Endothelial cell of umbilical vein (primary cell): Measurements from ENCODE around the gene TRPM3. TPM values are rescaled to one million over a fixed set of nuclear protein-coding genes. Genes with fewer than 3 reads are reported as not detected.

ENCODE experiments used
- BruUV-seq: library from RNA; stranded (reverse); fragments of 400-500 nt; replicated peaks from 2 replicates; lab custom pipeline; 2021; lab: Mats Ljungman, UMichigan
- CTCF ChIA-PET: fragments of 300-600, 350-600 bp; sonication (Branson Sonifier 250); formaldehyde crosslinking; loops from one replicate; lab custom pipeline; 2021; ENCODE audit warnings: antibody characterized with exemption, inconsistent platforms; lab: Charles Lee
- POLR2A ChIA-PET: fragments of 300-600, 350-600 bp; sonication (Branson Sonifier 250); formaldehyde crosslinking; loops from one replicate; lab custom pipeline; 2021; ENCODE audit warnings: antibody characterized with exemption, inconsistent platforms; lab: Charles Lee
- DNase-seq: peaks from one replicate; pipeline ENCODE4 v3.0.0-alpha.2; 2011; ENCODE audit warnings: low read depth, low spot score
- FAIRE-seq: peaks from 2 replicates; lab custom pipeline; 2011; peaks lifted over from hg19 to GRCh38; lab: Jason Lieb, UNC
- H2AFZ ChIP-seq: 2 replicates; pipeline ENCODE4 v1.6.0; 2012; ENCODE audit warnings: low read depth, low read length, control low read depth, inconsistent platforms
- H3K27ac ChIP-seq: 2 replicates; pipeline ENCODE4 v1.5.1; 2011; ENCODE audit warnings: low read depth, mild to moderate bottlenecking, control low read depth, low read length, moderate library complexity; ENCODE audit not compliant: insufficient read depth
- H3K27me3 ChIP-seq, 2 experiments: 2 replicates each; pipeline versions ENCODE4 v1.6.0 to v1.6.1; 2011; ENCODE audit warnings: low read length in 2 of 2, mixed read lengths in 1 of 2; ENCODE audit not compliant: control insufficient read depth in 2 of 2, insufficient read depth in 2 of 2
- H3K36me3 ChIP-seq, 2 experiments: 2 replicates in 1 of 2; 3 replicates in 1 of 2; pipeline ENCODE4 v1.5.1; 2011; ENCODE audit warnings: low read length in 2 of 2, mild to moderate bottlenecking in 1 of 2, moderate library complexity in 1 of 2; ENCODE audit not compliant: control insufficient read depth in 2 of 2, insufficient read depth in 2 of 2; ENCODE audit errors: extremely low read depth in 1 of 2
- H3K4me1 ChIP-seq: 3 replicates; pipeline ENCODE4 v1.5.1; 2011; ENCODE audit warnings: mild to moderate bottlenecking, low read length; ENCODE audit not compliant: control insufficient read depth, insufficient read depth; ENCODE audit errors: extremely low read depth
- H3K4me2 ChIP-seq: 2 replicates; pipeline ENCODE4 v1.6.1; 2011; ENCODE audit warnings: low read length, control low read depth, mixed read lengths; ENCODE audit not compliant: insufficient read depth
- H3K4me3 ChIP-seq, 3 experiments: fragments of 200-600 bp in 1 of 3; sonication (generic), shearing (Covaris generic) in 1 of 3; replicated peaks in 1 of 3; 2 replicates each; pipeline ENCODE4 v1.5.1; 2011 to 2016; ENCODE audit warnings: control low read depth in 3 of 3, low read length in 3 of 3, mild to moderate bottlenecking in 2 of 3, inconsistent platforms in 1 of 3, low read depth in 1 of 3, moderate library complexity in 1 of 3; ENCODE audit not compliant: insufficient read depth in 1 of 3
- H3K79me2 ChIP-seq: 2 replicates; pipeline ENCODE4 v1.6.0; 2012; ENCODE audit warnings: low read length, inconsistent platforms; ENCODE audit not compliant: control insufficient read depth, insufficient read depth
- H3K9ac ChIP-seq: replicated peaks from 2 replicates; pipeline ENCODE3; 2011; ENCODE audit warnings: low read length, control low read depth; ENCODE audit not compliant: insufficient read depth; ENCODE audit errors: extremely low read depth
- H3K9me1 ChIP-seq: replicated peaks from 3 replicates; pipeline ENCODE4 v1.6.0; 2011; ENCODE audit warnings: mild to moderate bottlenecking, low read length; ENCODE audit not compliant: control insufficient read depth, insufficient read depth; ENCODE audit errors: extremely low read depth
- H3K9me3 ChIP-seq: replicated peaks from 2 replicates; pipeline ENCODE4 v1.5.1; 2012; ENCODE audit warnings: low read length, inconsistent platforms; ENCODE audit not compliant: control insufficient read depth, insufficient read depth
- H4K20me1 ChIP-seq: replicated peaks from 2 replicates; pipeline ENCODE3; 2011; ENCODE audit warnings: mild to moderate bottlenecking, low read length; ENCODE audit not compliant: control insufficient read depth, insufficient read depth; ENCODE audit errors: extremely low read depth
- EZH2 ChIP-seq: IDR thresholded peaks from 2 replicates; pipeline ENCODE4 v1.6.1; 2012; ENCODE audit warnings: borderline replicate concordance, low read depth, mild to moderate bottlenecking, moderate library complexity, low read length, inconsistent platforms; ENCODE audit not compliant: severe bottlenecking
- FOS ChIP-seq: IDR thresholded peaks from 2 replicates; pipeline ENCODE4 v1.6.1; 2011; ENCODE audit warnings: mild to moderate bottlenecking, low read length, moderate library complexity, borderline replicate concordance; ENCODE audit not compliant: insufficient read depth
- GATA2 ChIP-seq: IDR thresholded peaks from 2 replicates; pipeline ENCODE4 v1.7.0; 2011; ENCODE audit warnings: low read depth, mild to moderate bottlenecking, moderate library complexity, mixed read lengths, low read length; ENCODE audit not compliant: insufficient read length, insufficient read depth
- JUN ChIP-seq: IDR thresholded peaks from 2 replicates; pipeline ENCODE4 v1.6.1; 2011; ENCODE audit warnings: borderline replicate concordance, low read depth; ENCODE audit not compliant: insufficient read length, insufficient read depth
- MYC ChIP-seq: IDR thresholded peaks from one replicate; pipeline ENCODE4 v1.6.1; 2011; ENCODE audit warnings: mild to moderate bottlenecking, low read depth, low read length
- POLR2A ChIP-seq: IDR thresholded peaks from 2 replicates; pipeline ENCODE4 v1.6.1; 2012; ENCODE audit warnings: low read depth, mild to moderate bottlenecking, control low read depth, low read length
- POLR2AphosphoS5 ChIP-seq: IDR thresholded peaks from 2 replicates; pipeline ENCODE4 v1.6.1; 2012; ENCODE audit warnings: low read depth, mild to moderate bottlenecking, control low read depth, low read length, moderate library complexity; ENCODE audit not compliant: insufficient read depth
- dilution Hi-C: fragments of 300-500 bp; cut with MboI; formaldehyde crosslinking; loops from one replicate; pipeline ENCODE4 v1.15.0; 2019; ENCODE audit warnings: low sequenced_read_pairs; ENCODE audit not compliant: extremely low pct_ligation_motif_present
- intact Hi-C: fragments of 100-400 bp; cut with micrococcal nuclease; formaldehyde crosslinking; loops from one replicate; pipeline ENCODE4 v1.10.0; 2022
- polyA plus RNA-seq, 4 experiments: library from polyadenylated mRNA; depleted of rRNA in 3 of 4; stranded (reverse) in 3 of 4; unstranded in 1 of 4; fragments of >200 nt; gene quantifications; 2 replicates each; pipeline versions ENCODE4 v1.2.1 to v1.2.3, GENCODE V29; 2011 to 2012; ENCODE audit warnings: missing spikeins in 1 of 4
- total RNA-seq: library from RNA; stranded (reverse); gene quantifications from 2 replicates; pipeline ENCODE4 v1.2.3, GENCODE V29; 2021
- TF ChIP-seq, protein P1 (sequence below), 2 donors: IDR thresholded peaks; 1 replicate in 1 of 2; 2 replicates in 1 of 2; pipeline ENCODE4 v1.5.1; 2011; ENCODE audit warnings: low read length in 2 of 2, mild to moderate bottlenecking in 2 of 2, moderate library complexity in 2 of 2, control low read depth in 1 of 2, inconsistent platforms in 1 of 2, low read depth in 1 of 2; ENCODE audit not compliant: insufficient read depth in 1 of 2; ENCODE audit errors: extremely low read depth in 1 of 2
- TF ChIP-seq, protein P2 (sequence below): IDR thresholded peaks from 2 replicates; pipeline ENCODE4 v1.6.1; 2011; ENCODE audit not compliant: insufficient read depth, insufficient read length

The TRPM3 gene
- total and polyA plus RNA-seq, 2 donors (not counting 3 experiments of a cell fraction or from before 2014, with no cell fraction given), result 0.17 to 0.33 TPM

DNA sequence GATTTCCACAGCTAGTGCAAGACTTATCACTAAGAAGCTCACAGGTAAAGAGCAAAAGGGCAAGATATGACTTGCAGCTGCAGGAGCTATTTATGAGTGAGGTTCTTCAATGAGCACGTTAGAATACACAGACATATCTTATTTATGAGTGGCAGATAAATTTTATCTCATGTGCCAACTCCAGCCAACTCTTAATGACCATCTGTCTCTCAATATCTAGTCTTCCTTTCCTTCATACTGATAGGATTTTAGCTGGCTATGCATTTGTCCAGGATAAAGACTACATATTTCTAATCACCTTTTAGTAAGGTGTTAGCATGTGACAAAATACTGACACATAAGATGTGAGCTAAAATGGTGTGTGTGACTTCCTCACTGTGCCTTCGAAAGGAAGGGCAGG lies 304.5 kb downstream of the TRPM3 start:
- no peak overlapping the region for H3K9ac ChIP-seq
- H3K27ac ChIP-seq, result no peak overlapping the region
- no peak overlapping the region for H3K4me2 ChIP-seq
- no peak overlapping the region for H2AFZ ChIP-seq
- no peaks in the 10 kb centered on the region for H3K9me3 ChIP-seq
- no TSS peak for BruUV-seq
- no peak for DNase-seq
- dilution Hi-C loops (no loop called here), intact Hi-C loops (no loop called here)
- POLR2A ChIA-PET, result no interaction called here
- H4K20me1 ChIP-seq, result no peaks in the 10 kb centered on the region
- H3K4me3 ChIP-seq, result no peak overlapping the region
- H3K9me1 ChIP-seq, result no peaks in the 10 kb centered on the region
- H3K79me2 ChIP-seq, result no peaks in the 10 kb centered on the region
- CTCF ChIA-PET, result interaction anchor here (1.3 kb wide), 1 partner anchor 8 kb away, joined by 3 read pairs; no protein-coding TSS in a partner anchor
- no peaks in the 10 kb centered on the region for H3K4me1 ChIP-seq
- H3K36me3 ChIP-seq, result no peaks in the 10 kb centered on the region
- TF ChIP-seq FOS, result no peak
- no peak for TF ChIP-seq GATA2
- TF ChIP-seq, protein P1, sequence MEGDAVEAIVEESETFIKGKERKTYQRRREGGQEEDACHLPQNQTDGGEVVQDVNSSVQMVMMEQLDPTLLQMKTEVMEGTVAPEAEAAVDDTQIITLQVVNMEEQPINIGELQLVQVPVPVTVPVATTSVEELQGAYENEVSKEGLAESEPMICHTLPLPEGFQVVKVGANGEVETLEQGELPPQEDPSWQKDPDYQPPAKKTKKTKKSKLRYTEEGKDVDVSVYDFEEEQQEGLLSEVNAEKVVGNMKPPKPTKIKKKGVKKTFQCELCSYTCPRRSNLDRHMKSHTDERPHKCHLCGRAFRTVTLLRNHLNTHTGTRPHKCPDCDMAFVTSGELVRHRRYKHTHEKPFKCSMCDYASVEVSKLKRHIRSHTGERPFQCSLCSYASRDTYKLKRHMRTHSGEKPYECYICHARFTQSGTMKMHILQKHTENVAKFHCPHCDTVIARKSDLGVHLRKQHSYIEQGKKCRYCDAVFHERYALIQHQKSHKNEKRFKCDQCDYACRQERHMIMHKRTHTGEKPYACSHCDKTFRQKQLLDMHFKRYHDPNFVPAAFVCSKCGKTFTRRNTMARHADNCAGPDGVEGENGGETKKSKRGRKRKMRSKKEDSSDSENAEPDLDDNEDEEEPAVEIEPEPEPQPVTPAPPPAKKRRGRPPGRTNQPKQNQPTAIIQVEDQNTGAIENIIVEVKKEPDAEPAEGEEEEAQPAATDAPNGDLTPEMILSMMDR (IDR thresholded peaks at IDR 0.05; ENCODE audit: extremely low read depth in 1 of 2, insufficient read depth in 1 of 2, low read depth in 1 of 2, low read length in 2 of 2), result no peak
- TF ChIP-seq POLR2A, result no peak
- TF ChIP-seq MYC, result no peak
- no peak for TF ChIP-seq JUN
- TF ChIP-seq, protein P2, sequence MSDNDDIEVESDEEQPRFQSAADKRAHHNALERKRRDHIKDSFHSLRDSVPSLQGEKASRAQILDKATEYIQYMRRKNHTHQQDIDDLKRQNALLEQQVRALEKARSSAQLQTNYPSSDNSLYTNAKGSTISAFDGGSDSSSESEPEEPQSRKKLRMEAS, result no peak
- no peak for TF ChIP-seq EZH2
- TF ChIP-seq POLR2AphosphoS5, result no peak
- no peak for FAIRE-seq
- H3K27me3 ChIP-seq, result no peaks in the 10 kb centered on the region
